Mononuclear cell (primary cell): ENCODE measurements around the gene LTO1. TPM values are rescaled to one million over a fixed set of nuclear protein-coding genes. Genes with fewer than 3 reads are reported as not detected.

Source experiments
- H3K27me3 ChIP-seq: 2 replicates; pipeline ENCODE4 v1.6.0; 2011; ENCODE audit warnings: low read length, control low read depth; ENCODE audit not compliant: insufficient read depth
- H3K4me1 ChIP-seq: 2 replicates; pipeline ENCODE4 v1.5.1; 2011; ENCODE audit warnings: mild to moderate bottlenecking, low read length, control low read depth; ENCODE audit not compliant: insufficient read depth
- H3K4me3 ChIP-seq: 2 replicates; pipeline ENCODE4 v1.5.1; 2011; ENCODE audit warnings: mild to moderate bottlenecking, low read length, moderate library complexity
- H3K9me3 ChIP-seq: 2 replicates; pipeline ENCODE4 v1.5.1; 2011; ENCODE audit warnings: low read depth, mild to moderate bottlenecking, control low read depth, low read length
- total RNA-seq: library from RNA; depleted of rRNA; stranded (reverse); fragments of >200 nt; gene quantifications from one replicate; pipeline ENCODE4 v1.2.3, GENCODE V29; 2012

The LTO1 gene
- total RNA-seq, 1 donor: 18.6 TPM

DNA sequence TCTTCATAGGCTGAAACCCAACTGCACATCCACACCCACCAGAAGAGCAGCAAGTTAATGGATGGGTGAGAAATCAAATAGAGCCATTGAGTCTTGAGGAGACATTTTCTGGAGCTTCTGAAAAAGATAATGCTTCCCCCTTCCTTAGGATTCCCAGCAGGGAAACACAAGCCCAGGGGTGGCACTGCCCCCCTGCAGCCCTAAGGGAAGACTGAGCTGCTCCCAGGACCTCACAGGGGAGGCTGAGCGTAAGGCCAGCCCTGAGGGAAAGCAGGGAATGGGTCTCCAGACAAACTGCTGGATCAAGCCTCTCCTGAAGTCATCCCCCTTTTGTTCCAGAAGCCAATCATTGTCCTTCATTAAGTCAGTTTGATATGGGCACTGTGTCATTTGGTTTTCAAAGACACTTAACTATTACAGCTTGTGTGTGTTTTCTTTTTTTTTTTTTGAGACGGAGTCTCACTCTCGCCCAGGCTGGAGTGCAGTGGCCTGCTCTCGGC lies 15.1 kb downstream of the LTO1 start:
- H3K27me3 ChIP-seq: no peaks in the 10 kb centered on the region
- H3K4me3 ChIP-seq: no peak overlapping the region
- H3K9me3 ChIP-seq: no peaks in the 10 kb centered on the region
- H3K4me1 ChIP-seq: no peaks in the 10 kb centered on the region

DNA sequence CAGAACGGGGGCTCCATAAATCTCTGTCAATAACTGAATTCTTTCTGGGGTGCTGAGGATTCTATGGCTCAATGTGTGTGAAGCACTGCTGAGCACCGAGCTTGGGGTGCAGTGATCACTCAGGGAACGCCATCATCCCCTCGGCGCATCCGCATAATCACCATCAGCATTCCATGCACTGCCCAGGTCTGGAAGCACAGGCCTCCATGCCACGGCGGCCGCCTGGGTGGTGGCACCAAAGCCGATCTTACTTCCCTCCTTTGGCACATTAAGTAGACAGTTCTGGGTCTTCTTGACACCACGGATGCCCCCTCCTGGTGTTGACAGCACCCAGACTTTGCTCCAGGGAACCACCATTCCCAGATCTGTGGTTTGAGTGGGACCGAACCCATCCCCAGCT lies 15.6 kb downstream of the LTO1 start:
- Histone ChIP-seq H3K27me3 (no peaks in the 10 kb centered on the region), H3K4me3 (no peak overlapping the region), H3K9me3 (no peaks in the 10 kb centered on the region), H3K4me1 (no peaks in the 10 kb centered on the region)

DNA sequence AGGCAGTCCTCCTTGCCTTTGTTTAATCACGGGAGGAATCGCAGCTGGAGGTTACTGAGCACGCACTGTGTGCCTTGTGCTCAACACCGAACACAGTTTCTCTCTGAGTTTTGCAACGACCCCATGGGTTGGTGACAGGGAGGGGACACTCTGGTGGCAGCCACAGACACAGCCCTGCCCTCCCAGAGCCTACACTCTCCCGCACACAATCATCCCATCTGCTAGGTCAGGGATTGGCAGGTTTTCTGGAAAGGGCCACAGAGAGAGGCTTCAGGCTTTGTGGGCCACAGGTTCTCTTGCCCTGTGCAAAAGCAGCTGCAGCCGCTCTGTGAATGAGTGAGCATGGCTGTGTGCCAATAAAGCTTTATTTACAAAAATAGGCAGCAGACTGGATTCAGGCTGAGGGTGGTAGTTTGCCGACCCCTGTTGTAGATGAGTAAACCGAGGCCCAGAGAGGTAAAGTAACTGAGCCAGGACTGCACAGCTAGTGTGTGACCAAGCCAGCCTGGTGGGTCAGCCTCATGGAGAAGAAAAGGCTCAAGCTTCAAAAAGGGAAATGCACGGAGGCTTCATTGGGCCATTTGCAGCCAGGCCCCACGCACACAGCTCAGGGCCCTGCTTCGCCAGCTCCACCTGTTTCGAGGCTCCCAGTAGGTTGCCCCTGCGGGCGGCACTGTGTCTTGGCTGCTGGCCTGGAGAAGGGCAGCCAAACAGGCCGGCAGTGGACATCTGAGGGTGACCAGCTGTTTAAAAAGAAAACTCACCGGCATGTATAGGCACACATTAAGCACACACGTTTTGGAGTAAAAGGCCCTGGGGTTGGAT lies 16.3 kb downstream of the LTO1 start:
- H3K9me3 ChIP-seq: no peaks in the 10 kb centered on the region
- no peak overlapping the region for H3K4me3 ChIP-seq
- H3K4me1 ChIP-seq: no peaks in the 10 kb centered on the region
- no peaks in the 10 kb centered on the region for H3K27me3 ChIP-seq

DNA sequence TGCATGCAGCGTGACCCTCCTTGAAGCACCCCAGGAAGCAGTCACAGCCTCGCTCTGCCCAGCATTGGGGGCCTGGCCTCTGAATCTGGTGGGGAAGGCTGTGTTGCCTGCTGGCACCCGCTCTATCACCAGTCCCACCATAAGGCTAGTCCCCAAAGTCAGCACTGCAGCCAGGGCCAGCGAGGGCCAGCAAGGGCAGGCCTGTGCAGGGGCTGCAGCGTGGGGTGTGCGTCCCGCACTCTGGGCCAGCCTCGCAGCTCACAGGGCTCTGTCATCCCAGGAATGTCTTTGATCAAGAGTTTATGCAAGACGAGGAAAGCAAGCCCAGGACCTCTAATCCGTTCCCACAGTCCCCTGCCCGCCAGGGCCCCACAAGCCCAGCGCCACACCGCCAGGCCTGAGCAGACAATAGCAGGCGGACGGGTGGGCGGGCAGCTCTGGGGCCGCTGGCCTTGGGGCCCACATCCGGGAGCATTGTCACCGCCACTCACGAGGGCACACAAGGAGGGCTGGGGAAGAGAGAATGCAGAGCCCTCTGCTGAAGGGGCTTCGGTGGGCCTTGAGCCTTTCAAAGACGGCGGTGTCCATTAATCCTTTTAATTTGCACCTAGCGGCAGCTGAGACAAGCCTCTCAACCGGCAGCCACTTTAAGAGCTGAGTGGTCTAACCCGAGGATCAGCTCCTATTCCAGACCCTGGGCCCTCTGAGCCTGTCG lies 17.1 kb downstream of the LTO1 start:
- H3K4me3 ChIP-seq: no peak overlapping the region
- H3K4me1 ChIP-seq: no peaks in the 10 kb centered on the region
- no peaks in the 10 kb centered on the region for H3K27me3 ChIP-seq
- no peaks in the 10 kb centered on the region for H3K9me3 ChIP-seq

DNA sequence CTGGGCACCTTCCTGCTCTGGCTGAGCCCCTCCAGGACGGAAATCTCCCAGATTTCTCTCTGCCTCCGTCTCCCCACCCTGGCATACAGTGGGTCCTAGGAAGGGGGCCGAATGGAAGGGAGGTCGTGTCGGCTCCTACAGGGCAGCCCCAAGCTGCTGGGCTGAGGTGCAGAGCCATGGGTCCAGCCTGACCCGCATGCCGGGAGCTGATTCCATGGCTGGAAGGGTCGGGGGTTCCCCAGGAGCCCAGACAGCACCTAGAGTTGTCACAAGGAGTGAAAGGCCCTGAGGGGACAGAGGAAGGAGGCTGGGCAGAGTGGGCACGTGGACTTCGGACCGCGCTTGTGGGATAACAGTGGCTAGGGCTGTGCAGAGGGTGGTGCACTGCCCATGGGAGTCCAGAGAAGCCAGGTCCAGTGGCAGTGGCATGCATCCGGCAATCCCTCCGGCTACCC lies 17.7 kb downstream of the LTO1 start:
- Histone ChIP-seq H3K9me3 (no peaks in the 10 kb centered on the region), H3K27me3 (no peaks in the 10 kb centered on the region), H3K4me3 (no peak overlapping the region), H3K4me1 (no peaks in the 10 kb centered on the region)

DNA sequence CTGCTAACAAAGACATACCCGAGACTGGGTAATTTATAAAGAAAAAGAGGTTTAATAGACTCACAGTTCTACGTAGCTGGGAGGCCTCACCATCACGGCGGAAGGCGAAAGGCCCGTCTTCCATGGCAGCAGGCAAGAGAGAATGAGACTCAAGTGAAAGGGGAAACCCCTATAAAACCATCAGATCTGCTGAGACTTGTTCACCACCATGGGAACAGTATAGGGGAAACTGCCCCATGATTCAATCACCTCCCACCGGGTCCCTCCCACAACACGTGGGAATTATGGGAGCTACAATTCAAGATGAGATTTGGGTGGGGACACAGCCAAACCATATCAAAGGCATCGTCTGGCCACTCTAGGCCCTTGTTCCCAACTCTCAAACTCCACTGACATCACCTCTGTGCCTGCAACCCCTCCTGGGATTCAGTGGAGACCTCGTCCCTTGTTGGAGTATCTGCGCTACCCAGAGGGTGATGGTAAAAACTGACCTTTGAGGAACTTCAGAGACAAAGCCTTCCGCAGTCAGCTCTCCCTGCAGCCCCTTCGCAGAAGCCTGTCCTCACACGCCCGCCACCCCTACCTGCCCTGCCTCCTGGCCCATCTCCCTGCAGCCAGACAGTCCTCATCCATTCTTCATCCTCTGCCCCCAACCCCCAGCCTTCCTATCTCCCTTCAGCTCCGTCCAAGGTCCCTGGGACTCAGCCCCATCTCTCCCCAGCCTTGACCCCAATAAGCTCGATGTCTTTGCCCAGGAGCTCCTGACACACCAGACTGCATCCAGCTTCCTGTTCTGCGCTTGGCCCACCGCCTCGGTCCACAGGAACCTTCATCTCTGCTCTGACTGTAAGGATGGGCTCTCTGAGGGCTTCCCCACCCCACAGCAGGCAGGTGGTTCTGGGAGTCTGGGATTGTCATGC lies 18.4 kb downstream of the LTO1 start:
- Histone ChIP-seq H3K4me3 (no peak overlapping the region), H3K4me1 (no peaks in the 10 kb centered on the region), H3K27me3 (no peaks in the 10 kb centered on the region), H3K9me3 (no peaks in the 10 kb centered on the region)

DNA sequence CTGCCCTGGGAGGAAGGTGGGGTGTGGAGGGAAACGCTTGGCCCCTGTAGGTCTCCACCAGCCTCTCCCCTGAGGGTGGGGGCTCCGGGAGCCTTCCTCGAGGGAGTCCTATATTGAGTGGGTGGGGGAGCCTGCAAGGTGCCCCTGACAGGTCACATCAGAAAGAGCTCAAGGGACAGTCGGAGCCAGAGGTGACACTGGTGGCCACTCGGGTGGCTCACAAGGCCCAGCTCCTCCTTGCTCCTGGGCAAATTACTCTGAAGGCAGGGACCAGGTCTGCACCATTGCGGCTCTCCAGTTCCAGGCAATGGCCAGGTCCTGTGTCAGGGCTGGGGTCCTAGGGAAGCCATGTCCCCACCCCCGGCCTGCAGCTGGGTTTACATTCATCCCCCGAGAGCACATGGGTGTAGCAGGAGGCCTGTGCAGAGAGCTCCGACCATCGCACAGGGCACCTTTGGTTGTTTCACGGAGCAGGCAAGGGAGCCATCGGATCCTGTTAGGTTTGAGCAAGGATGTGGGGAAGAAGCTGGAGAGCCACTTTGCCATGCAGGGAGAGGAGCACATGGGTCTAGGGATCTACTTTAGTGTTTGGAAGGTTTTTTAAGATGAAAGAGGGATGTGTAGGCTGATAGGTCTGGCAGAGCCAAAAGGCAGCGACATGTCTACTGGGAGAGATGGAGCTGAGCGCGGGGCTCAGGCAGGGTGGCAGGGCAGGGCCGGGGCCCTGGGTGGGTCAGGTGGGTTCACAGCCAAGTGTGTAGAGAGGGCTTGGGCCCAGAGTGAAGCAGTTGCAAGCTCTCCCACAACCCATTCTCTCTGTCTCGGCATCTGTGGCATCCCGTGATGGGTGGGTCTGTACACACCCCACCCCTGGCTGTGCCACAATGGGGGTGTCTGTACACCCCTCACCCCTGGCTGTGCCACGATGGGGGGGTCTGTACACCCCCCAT lies 19.4 kb downstream of the LTO1 start:
- H3K27me3 ChIP-seq: no peaks in the 10 kb centered on the region
- H3K9me3 ChIP-seq: no peaks in the 10 kb centered on the region
- H3K4me1 ChIP-seq: no peaks in the 10 kb centered on the region
- no peak overlapping the region for H3K4me3 ChIP-seq

DNA sequence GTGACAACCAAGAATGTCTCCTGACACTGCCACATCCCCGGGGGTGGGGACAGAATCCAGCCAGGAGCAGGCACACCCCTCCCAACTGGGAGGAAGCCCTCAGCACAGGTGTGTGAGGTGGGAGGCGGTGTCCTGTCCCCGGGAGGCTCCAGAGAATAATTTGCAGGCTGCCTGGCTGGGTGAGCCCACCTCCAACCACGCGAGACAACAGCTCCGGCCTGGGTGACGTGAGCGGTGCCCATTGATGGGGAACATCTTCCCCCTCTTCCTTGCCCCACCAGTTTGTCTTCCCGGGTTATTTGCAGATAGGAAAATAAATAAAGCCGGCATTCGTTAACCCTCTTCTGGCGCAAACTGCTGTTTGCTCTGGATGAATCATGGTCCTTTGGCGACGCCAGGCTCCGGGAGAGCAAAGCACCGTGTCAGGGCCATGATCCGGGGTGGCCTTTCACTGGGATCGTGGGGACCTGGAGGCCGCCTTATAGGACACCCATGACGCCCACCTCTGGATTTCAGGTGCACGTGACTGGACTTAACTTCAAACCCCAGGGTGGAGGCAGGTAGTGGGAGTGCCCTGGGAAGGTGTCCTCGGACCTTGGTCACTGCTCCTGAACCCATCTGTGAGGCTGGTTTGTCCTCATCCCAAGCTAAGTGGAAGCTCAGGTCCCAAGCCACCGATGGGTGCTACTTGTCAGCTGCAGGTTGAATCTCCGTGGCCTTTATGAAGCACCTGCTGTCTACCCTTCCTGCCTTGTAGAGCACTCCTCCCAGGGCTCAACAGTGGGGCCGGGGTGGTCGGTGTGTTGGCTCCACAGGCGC lies 20.3 kb downstream of the LTO1 start:
- Histone ChIP-seq H3K4me3 (no peak overlapping the region), H3K27me3 (no peaks in the 10 kb centered on the region), H3K4me1 (no peaks in the 10 kb centered on the region), H3K9me3 (no peaks in the 10 kb centered on the region)

DNA sequence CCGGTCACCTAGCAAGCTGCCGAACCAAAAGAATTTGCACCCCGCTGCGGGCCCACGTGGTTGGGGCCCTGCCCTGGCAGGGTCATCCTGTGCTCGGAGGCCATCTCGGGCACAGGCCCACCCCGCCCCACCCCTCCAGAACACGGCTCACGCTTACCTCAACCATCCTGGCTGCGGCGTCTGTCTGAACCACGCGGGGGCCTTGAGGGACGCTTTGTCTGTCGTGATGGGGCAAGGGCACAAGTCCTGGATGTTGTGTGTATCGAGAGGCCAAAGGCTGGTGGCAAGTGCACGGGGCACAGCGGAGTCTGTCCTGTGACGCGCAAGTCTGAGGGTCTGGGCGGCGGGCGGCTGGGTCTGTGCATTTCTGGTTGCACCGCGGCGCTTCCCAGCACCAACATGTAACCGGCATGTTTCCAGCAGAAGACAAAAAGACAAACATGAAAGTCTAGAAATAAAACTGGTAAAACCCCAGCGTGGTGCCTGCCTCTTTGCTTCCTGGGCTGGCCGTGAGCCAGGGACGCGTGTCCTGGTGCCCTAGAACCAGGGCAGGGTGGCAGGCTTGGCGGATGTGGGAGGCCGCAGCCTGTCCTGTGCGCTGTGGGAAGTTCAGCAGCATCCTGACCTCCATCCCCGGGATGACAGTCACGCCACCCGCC lies 21.0 kb downstream of the LTO1 start:
- Histone ChIP-seq H3K27me3 (no peaks in the 10 kb centered on the region), H3K9me3 (no peaks in the 10 kb centered on the region), H3K4me3 (no peak overlapping the region), H3K4me1 (no peaks in the 10 kb centered on the region)

DNA sequence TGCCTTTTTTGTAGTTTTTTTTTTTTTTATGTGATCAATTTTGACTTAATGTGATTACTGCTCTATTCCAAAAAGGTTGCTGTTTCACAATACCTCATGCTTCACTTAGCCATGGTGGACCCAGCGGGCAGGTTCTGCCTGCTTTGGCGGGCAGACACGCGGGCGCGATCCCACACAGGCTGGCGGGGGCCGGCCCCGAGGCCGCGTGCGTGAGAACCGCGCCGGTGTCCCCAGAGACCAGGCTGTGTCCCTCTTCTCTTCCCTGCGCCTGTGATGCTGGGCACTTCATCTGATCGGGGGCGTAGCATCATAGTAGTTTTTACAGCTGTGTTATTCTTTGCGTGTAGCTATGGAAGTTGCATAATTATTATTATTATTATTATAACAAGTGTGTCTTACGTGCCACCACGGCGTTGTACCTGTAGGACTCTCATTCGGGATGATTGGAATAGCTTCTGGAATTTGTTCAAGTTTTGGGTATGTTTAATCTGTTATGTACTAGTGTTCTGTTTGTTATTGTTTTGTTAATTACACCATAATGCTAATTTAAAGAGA lies 21.7 kb downstream of the LTO1 start:
- Histone ChIP-seq H3K4me3 (no peak overlapping the region), H3K4me1 (no peaks in the 10 kb centered on the region), H3K27me3 (no peaks in the 10 kb centered on the region), H3K9me3 (no peaks in the 10 kb centered on the region)

DNA sequence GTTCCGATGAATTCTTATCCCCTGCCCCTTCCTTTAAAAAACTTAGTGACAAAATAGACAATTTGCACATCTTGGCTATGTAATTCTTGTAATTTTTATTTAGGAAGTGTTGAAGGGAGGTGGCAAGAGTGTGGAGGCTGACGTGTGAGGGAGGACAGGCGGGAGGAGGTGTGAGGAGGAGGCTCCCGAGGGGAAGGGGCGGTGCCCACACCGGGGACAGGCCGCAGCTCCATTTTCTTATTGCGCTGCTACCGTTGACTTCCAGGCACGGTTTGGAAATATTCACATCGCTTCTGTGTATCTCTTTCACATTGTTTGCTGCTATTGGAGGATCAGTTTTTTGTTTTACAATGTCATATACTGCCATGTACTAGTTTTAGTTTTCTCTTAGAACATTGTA lies 22.2 kb downstream of the LTO1 start:
- no peaks in the 10 kb centered on the region for H3K9me3 ChIP-seq
- no peak overlapping the region for H3K4me3 ChIP-seq
- H3K4me1 ChIP-seq: no peaks in the 10 kb centered on the region
- H3K27me3 ChIP-seq: no peaks in the 10 kb centered on the region

DNA sequence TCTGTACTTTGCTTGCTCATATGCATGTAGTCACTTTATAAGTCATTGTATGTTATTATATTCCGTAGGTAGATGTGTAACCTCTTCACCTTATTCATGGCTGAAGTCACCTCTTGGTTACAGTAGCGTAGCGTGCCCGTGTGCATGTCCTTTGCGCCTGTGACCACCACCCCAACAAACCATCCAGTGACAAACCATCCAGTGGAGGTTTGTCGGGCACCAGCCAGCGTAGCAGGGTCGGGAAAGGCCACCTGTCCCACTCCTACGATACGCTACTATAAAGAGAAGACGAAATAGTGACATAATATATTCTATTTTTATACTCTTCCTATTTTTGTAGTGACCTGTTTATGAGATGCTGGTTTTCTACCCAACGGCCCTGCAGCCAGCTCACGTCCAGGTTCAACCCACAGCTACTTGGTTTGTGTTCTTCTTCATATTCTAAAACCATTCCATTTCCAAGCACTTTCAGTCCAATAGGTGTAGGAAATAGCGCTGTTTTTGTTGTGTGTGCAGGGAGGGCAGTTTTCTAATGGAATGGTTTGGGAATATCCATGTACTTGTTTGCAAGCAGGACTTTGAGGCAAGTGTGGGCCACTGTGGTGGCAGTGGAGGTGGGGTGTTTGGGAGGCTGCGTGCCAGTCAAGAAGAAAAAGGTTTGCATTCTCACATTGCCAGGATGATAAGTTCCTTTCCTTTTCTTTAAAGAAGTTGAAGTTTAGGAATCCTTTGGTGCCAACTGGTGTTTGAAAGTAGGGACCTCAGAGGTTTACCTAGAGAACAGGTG lies 23.1 kb downstream of the LTO1 start:
- Histone ChIP-seq H3K4me3 (no peak overlapping the region), H3K27me3 (no peaks in the 10 kb centered on the region), H3K9me3 (no peaks in the 10 kb centered on the region), H3K4me1 (no peaks in the 10 kb centered on the region)
